Ovary (tissue), 3 donors: ENCODE data around the gene MRPL10.

Experiments used
- EP300 ChIP-seq: sonication (generic); formaldehyde crosslinking; IDR thresholded peaks from one replicate; pipeline ENCODE4 v1.6.1; 2017; ENCODE audit warnings: antibody characterized with exemption
- POLR2A ChIP-seq: fragments of 450-650 bp; IDR thresholded peaks from one replicate; pipeline ENCODE4 v1.6.1; 2017; ENCODE audit warnings: antibody characterized with exemption, mild to moderate bottlenecking, moderate library complexity
- TF ChIP-seq, protein P1 (sequence below), 3 donors: fragments of 450-650 bp in 2 of 3; fragments of 200-600 bp in 1 of 3; IDR thresholded peaks; one replicate each; pipeline versions ENCODE4 v1.5.1 to v1.8.0; 2016 to 2022; ENCODE audit warnings: antibody characterized with exemption in 3 of 3, mild to moderate bottlenecking in 1 of 3
- donor health status: DM: no; HTN: no; CAD: no.

GRCh38 chr17:47830396-47831002 is 842 bp downstream of the MRPL10 start:
- TF ChIP-seq, protein P1, sequence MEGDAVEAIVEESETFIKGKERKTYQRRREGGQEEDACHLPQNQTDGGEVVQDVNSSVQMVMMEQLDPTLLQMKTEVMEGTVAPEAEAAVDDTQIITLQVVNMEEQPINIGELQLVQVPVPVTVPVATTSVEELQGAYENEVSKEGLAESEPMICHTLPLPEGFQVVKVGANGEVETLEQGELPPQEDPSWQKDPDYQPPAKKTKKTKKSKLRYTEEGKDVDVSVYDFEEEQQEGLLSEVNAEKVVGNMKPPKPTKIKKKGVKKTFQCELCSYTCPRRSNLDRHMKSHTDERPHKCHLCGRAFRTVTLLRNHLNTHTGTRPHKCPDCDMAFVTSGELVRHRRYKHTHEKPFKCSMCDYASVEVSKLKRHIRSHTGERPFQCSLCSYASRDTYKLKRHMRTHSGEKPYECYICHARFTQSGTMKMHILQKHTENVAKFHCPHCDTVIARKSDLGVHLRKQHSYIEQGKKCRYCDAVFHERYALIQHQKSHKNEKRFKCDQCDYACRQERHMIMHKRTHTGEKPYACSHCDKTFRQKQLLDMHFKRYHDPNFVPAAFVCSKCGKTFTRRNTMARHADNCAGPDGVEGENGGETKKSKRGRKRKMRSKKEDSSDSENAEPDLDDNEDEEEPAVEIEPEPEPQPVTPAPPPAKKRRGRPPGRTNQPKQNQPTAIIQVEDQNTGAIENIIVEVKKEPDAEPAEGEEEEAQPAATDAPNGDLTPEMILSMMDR (IDR thresholded peaks at IDR 0.05), result no peak
- TF ChIP-seq POLR2A, result no peak
- TF ChIP-seq EP300, result no peak
